ENCODE measurements around the gene TRNP1.
A peak's percentile ranks its signal among the peaks of the same experiment; 100 is the strongest.
"Not testable (repeated sequence)": the region's sequence is repeated elsewhere in the genome, so short reads cannot be mapped to it uniquely, and the experiment has no call there.

The TRNP1 gene
- 0.20 to 0.31 reads per million in 2 donors for total RNA-seq

- DNase-seq: peak; percentile 53
These were observed at the start of gene TRNP1 for GRCh38 chr1:26993237-26994019. TRNP1 (plus strand) TSS chr1:26993692; CDS start chr1:26993787, 95 bp downstream.

- no peak for DNase-seq
These were observed 48.4 kb upstream of the TRNP1 start for GRCh38 chr1:26945138-26945537.

GRCh38 chr1:26945728-26946127 lies 47.8 kb upstream of the TRNP1 start:
- no peak for DNase-seq

GRCh38 chr1:26946270-26946669 lies 47.2 kb upstream of the TRNP1 start:
- no peak for DNase-seq

GRCh38 chr1:26948725-26949057 lies 44.8 kb upstream of the TRNP1 start:
- not testable (repeated sequence) for DNase-seq

- DNase-seq: no peak
These were observed 44.1 kb upstream of the TRNP1 start for GRCh38 chr1:26949266-26949925.

GRCh38 chr1:26949926-26950319 lies 43.6 kb upstream of the TRNP1 start:
- DNase-seq: no peak

- DNase-seq: no peak
These were observed 42.9 kb upstream of the TRNP1 start for GRCh38 chr1:26950602-26951001.

GRCh38 chr1:26951216-26951615 lies 42.3 kb upstream of the TRNP1 start:
- DNase-seq: no peak

- no peak for DNase-seq
These were observed 41.5 kb upstream of the TRNP1 start for GRCh38 chr1:26951821-26952497.

- no peak for DNase-seq
These were observed 40.1 kb upstream of the TRNP1 start for GRCh38 chr1:26953374-26953773.

GRCh38 chr1:26956321-26956720 lies 37.2 kb upstream of the TRNP1 start:
- DNase-seq: no peak

- DNase-seq: no peak
These were observed 36.2 kb upstream of the TRNP1 start for GRCh38 chr1:26957306-26957705.

GRCh38 chr1:26959270-26959669 lies 34.2 kb upstream of the TRNP1 start:
- no peak for DNase-seq

- peak; percentile 27 for DNase-seq
These were observed 33.5 kb upstream of the TRNP1 start, which contains the start of gene KDF1 for GRCh38 chr1:26959722-26960624. KDF1 (minus strand) TSS chr1:26960468; CDS start chr1:26952380, 8,088 bp downstream.

- DNase-seq: no peak
These were observed 32.9 kb upstream of the TRNP1 start for GRCh38 chr1:26960625-26960966.

GRCh38 chr1:26961826-26962225 lies 31.7 kb upstream of the TRNP1 start:
- no peak for DNase-seq

- DNase-seq: no peak
These were observed 28.3 kb upstream of the TRNP1 start for GRCh38 chr1:26965213-26965612.

- DNase-seq: no peak
These were observed 27.9 kb upstream of the TRNP1 start for GRCh38 chr1:26965628-26966027.

- no peak for DNase-seq
These were observed 22.7 kb upstream of the TRNP1 start for GRCh38 chr1:26970810-26971209.

GRCh38 chr1:26971590-26971989 lies 21.9 kb upstream of the TRNP1 start:
- no peak for DNase-seq

- no peak for DNase-seq
These were observed 21.1 kb upstream of the TRNP1 start for GRCh38 chr1:26972390-26972789.

GRCh38 chr1:26972821-26973220 lies 20.7 kb upstream of the TRNP1 start:
- no peak for DNase-seq
